H9 (cell line): ENCODE results near the gene SAA1. TPM values are rescaled to one million over a fixed set of nuclear protein-coding genes. Genes with fewer than 3 reads are reported as not detected.
"Not testable (repeated sequence)": the region's sequence is repeated elsewhere in the genome, so short reads cannot be mapped to it uniquely, and the experiment has no call there.

Experiments used
- DNase-seq: peaks from one replicate; pipeline ENCODE4 v3.0.0-alpha.2; 2017
- H2AFZ ChIP-seq: one replicate; pipeline ENCODE4 v1.6.1; 2013; ENCODE audit warnings: mild to moderate bottlenecking, low read length, control low read depth, moderate library complexity
- H2AK5ac ChIP-seq: 2 replicates; pipeline ENCODE4 v1.6.1; 2013; ENCODE audit warnings: low read length, control low read depth, mixed read lengths; ENCODE audit not compliant: insufficient read length
- H2BK120ac ChIP-seq: one replicate; pipeline ENCODE4 v1.6.1; 2013; ENCODE audit warnings: low read depth, mild to moderate bottlenecking, low read length, control low read depth, inconsistent platforms; ENCODE audit not compliant: poor library complexity, severe bottlenecking
- H2BK12ac ChIP-seq: 2 replicates; pipeline ENCODE4 v1.6.1; 2013; ENCODE audit warnings: low read length, control low read depth, mixed read lengths, low read depth; ENCODE audit not compliant: insufficient read length
- H2BK15ac ChIP-seq: 2 replicates; pipeline ENCODE4 v1.6.1; 2013; ENCODE audit warnings: low read depth, low read length, control low read depth
- H2BK20ac ChIP-seq: one replicate; pipeline ENCODE4 v1.6.1; 2013; ENCODE audit warnings: low read depth, mild to moderate bottlenecking, low read length, control low read depth, inconsistent platforms; ENCODE audit not compliant: poor library complexity, severe bottlenecking
- H2BK5ac ChIP-seq: 2 replicates; pipeline ENCODE4 v1.6.1; 2013; ENCODE audit warnings: low read length, control low read depth, mixed read lengths; ENCODE audit not compliant: insufficient read length
- H3K14ac ChIP-seq: 2 replicates; pipeline ENCODE4 v1.6.1; 2013; ENCODE audit warnings: low read length, control low read depth; ENCODE audit not compliant: insufficient read depth
- H3K18ac ChIP-seq: 2 replicates; pipeline ENCODE4 v1.6.1; 2013; ENCODE audit warnings: low read depth, mild to moderate bottlenecking, mixed read lengths, low read length, control low read depth; ENCODE audit not compliant: insufficient read length
- H3K23ac ChIP-seq: 2 replicates; pipeline ENCODE4 v1.6.1; 2013; ENCODE audit warnings: low read length, control low read depth, mixed read lengths, low read depth; ENCODE audit not compliant: insufficient read length
- H3K23me2 ChIP-seq: 2 replicates; pipeline ENCODE4 v1.6.1; 2013; ENCODE audit warnings: low read depth, mild to moderate bottlenecking, mixed read lengths, low read length, control low read depth; ENCODE audit not compliant: insufficient read length, poor library complexity, severe bottlenecking
- H3K27ac ChIP-seq: 2 replicates; pipeline ENCODE4 v1.5.1; 2013; ENCODE audit warnings: low read length, control low read depth, mixed read lengths, low read depth; ENCODE audit not compliant: insufficient read length
- H3K27me3 ChIP-seq: 2 replicates; pipeline ENCODE4 v1.6.1; 2013; ENCODE audit warnings: low read length, control low read depth, inconsistent platforms; ENCODE audit not compliant: insufficient read depth
- H3K4ac ChIP-seq: 2 replicates; pipeline ENCODE4 v1.6.1; 2013; ENCODE audit warnings: low read depth, mild to moderate bottlenecking, control low read depth, inconsistent platforms, low read length, moderate library complexity
- H3K4me1 ChIP-seq: 2 replicates; pipeline ENCODE4 v1.6.1; 2013; ENCODE audit warnings: low read length, control low read depth, inconsistent platforms; ENCODE audit not compliant: insufficient read depth
- H3K4me2 ChIP-seq: 2 replicates; pipeline ENCODE4 v1.6.1; 2013; ENCODE audit warnings: low read length, control low read depth, mixed read lengths; ENCODE audit not compliant: insufficient read length, insufficient read depth
- H3K56ac ChIP-seq: 2 replicates; pipeline ENCODE4 v1.6.1; 2013; ENCODE audit warnings: low read depth, mild to moderate bottlenecking, mixed read lengths, low read length, control low read depth; ENCODE audit not compliant: insufficient read length
- H3K79me1 ChIP-seq: 2 replicates; pipeline ENCODE4 v1.6.1; 2013; ENCODE audit warnings: low read depth, mild to moderate bottlenecking, moderate library complexity, low read length, control low read depth, inconsistent platforms; ENCODE audit not compliant: insufficient read depth, poor library complexity, severe bottlenecking
- H3K79me2 ChIP-seq: 2 replicates; pipeline ENCODE4 v1.6.1; 2013; ENCODE audit warnings: low read length, control low read depth, inconsistent platforms; ENCODE audit not compliant: insufficient read depth
- H3K9ac ChIP-seq: 2 replicates; pipeline ENCODE4 v1.6.1; 2013; ENCODE audit warnings: low read length, control low read depth, mixed read lengths; ENCODE audit not compliant: insufficient read length; ENCODE audit errors: extremely low read depth
- H3K9me3 ChIP-seq: one replicate; pipeline ENCODE4 v1.6.1; 2013; ENCODE audit warnings: low read depth, low read length, inconsistent platforms; ENCODE audit not compliant: control insufficient read depth
- H3T11ph ChIP-seq: one replicate; pipeline ENCODE4 v1.6.1; 2013; ENCODE audit warnings: mild to moderate bottlenecking, low read length, control low read depth, inconsistent platforms
- H4K20me1 ChIP-seq: one replicate; pipeline ENCODE4 v1.6.1; 2013; ENCODE audit not compliant: control insufficient read depth, insufficient read length, insufficient read depth
- H4K5ac ChIP-seq: 2 replicates; pipeline ENCODE4 v1.6.1; 2013; ENCODE audit warnings: low read depth, mild to moderate bottlenecking, mixed read lengths, low read length, control low read depth; ENCODE audit not compliant: insufficient read length
- H4K8ac ChIP-seq: replicated peaks from 2 replicates; pipeline ENCODE4 v1.6.1; 2013; ENCODE audit warnings: low read length, control low read depth, mixed read lengths, low read depth; ENCODE audit not compliant: insufficient read length
- H4K91ac ChIP-seq: 2 replicates; pipeline ENCODE4 v1.6.1; 2013; ENCODE audit warnings: low read depth, mild to moderate bottlenecking, moderate library complexity, mixed read lengths, low read length, control low read depth; ENCODE audit not compliant: insufficient read length
- H3K27ac Mint-ChIP-seq, 3 experiments: 2 replicates in 2 of 3; 3 replicates in 1 of 3; pipeline ENCODE4 v1.8.0; 2020 to 2021; ENCODE audit warnings: mixed read lengths in 3 of 3, mild to moderate bottlenecking in 1 of 3, moderate library complexity in 1 of 3
- H3K27me3 Mint-ChIP-seq: 2 replicates; pipeline ENCODE4 v1.8.0; 2021; ENCODE audit warnings: low read depth, mild to moderate bottlenecking, moderate library complexity, mixed read lengths
- H3K36me3 Mint-ChIP-seq, 3 experiments: 2 replicates in 2 of 3; 3 replicates in 1 of 3; pipeline ENCODE4 v1.8.0; 2020 to 2021; ENCODE audit warnings: low read depth in 3 of 3, mixed read lengths in 3 of 3; ENCODE audit not compliant: insufficient read depth in 1 of 3
- H3K4me1 Mint-ChIP-seq, 2 experiments: 2 replicates each; pipeline ENCODE4 v1.8.0; 2020; ENCODE audit warnings: mixed read lengths in 2 of 2
- H3K4me3 Mint-ChIP-seq, 2 experiments: 2 replicates in 1 of 2; 3 replicates in 1 of 2; pipeline ENCODE4 v1.8.0; 2020 to 2021; ENCODE audit warnings: mild to moderate bottlenecking in 2 of 2, mixed read lengths in 2 of 2, moderate library complexity in 1 of 2
- H3K9me3 Mint-ChIP-seq, 2 experiments: 2 replicates in 1 of 2; 3 replicates in 1 of 2; pipeline ENCODE4 v1.8.0; 2020; ENCODE audit warnings: mild to moderate bottlenecking in 2 of 2, mixed read lengths in 2 of 2, moderate library complexity in 1 of 2
- WGBS: extraction: QIAGEN DNeasy Blood & Tissue Kit; methylation state at CpG from one replicate; pipeline ENCODE4 v1.1.7; 2013; ENCODE audit warnings: missing lambda C conversion rate, low lambda C conversion rate, mixed read lengths; ENCODE audit not compliant: insufficient read length; ENCODE audit errors: extremely low coverage; 5-methylcytosine and 5-hydroxymethylcytosine counted together
- total RNA-seq: library from RNA; stranded (reverse); gene quantifications from 2 replicates; pipeline ENCODE4 v1.2.1, GENCODE V29; 2021
- TF ChIP-seq, protein P1 (sequence below): fragments of 200-600 bp; sonication (generic); conservative IDR thresholded peaks from 3 replicates; pipeline ENCODE4 v1.8.0; 2021; ENCODE audit warnings: antibody characterized with exemption, mild to moderate bottlenecking

The SAA1 gene
- total RNA-seq, 1 experiment from 2014 or later, result not detected

DNA sequence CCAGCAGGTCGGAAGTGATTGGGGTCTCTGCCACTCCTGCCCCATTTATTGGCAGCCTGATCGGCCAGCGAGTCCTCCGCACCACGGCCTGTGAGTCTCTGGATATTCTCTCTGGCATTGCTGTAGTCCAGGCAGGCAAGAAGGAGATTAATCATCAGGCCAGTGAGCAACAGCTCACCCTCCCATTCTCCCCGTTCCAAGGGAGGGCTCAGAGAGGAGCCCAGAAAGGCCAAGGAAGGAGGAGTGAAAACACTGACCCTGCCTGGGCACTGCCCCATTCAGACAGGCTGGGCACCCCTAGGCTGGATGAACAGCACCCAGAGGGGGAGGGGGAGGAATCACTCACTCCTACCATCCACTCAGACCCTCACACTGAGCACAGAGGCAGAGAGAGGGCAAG, 20.7 kb upstream of the SAA1 start:
- Mint-ChIP-seq H3K4me3 (no peak overlapping the region), H3K36me3 (peaks cover 0 to 4% (median 0%) of the 10 kb centered on the region in 3 experiments; a peak in 1 of 7 replicates), H3K27me3 (peaks cover 3% of the 10 kb centered on the region), H3K4me1 (peaks cover 0 to 2% of the 10 kb centered on the region in 2 experiments; a peak in 1 of 4 replicates), H3K27ac (no peak overlapping the region), H3K9me3 (peaks cover 6 to 13% of the 10 kb centered on the region in 2 experiments)
- no peak overlapping the region for H3K9ac ChIP-seq
- H2AFZ ChIP-seq, result no peak overlapping the region
- H2BK120ac ChIP-seq, result no peak overlapping the region
- no peaks in the 10 kb centered on the region for H4K20me1 ChIP-seq
- no peaks in the 10 kb centered on the region for H3K4me1 ChIP-seq
- H3T11ph ChIP-seq, result no peak overlapping the region
- no peak overlapping the region for H3K56ac ChIP-seq
- no peaks in the 10 kb centered on the region for H3K27me3 ChIP-seq
- H2BK5ac ChIP-seq, result no peak overlapping the region
- H4K8ac ChIP-seq, result no peak overlapping the region
- no peak overlapping the region for H2AK5ac ChIP-seq
- no peak overlapping the region for H3K4me2 ChIP-seq
- no peak overlapping the region for H2BK15ac ChIP-seq
- H3K79me1 ChIP-seq, result no peaks in the 10 kb centered on the region
- no peak overlapping the region for H4K5ac ChIP-seq
- H3K23ac ChIP-seq, result no peak overlapping the region
- H2BK20ac ChIP-seq, result no peak overlapping the region
- no peak overlapping the region for H3K18ac ChIP-seq
- no peak for DNase-seq
- no peak overlapping the region for H3K27ac ChIP-seq
- no peak overlapping the region for H4K91ac ChIP-seq
- no peak overlapping the region for H3K4ac ChIP-seq
- H3K79me2 ChIP-seq, result no peaks in the 10 kb centered on the region
- no peaks in the 10 kb centered on the region for H3K9me3 ChIP-seq
- TF ChIP-seq, protein P1, sequence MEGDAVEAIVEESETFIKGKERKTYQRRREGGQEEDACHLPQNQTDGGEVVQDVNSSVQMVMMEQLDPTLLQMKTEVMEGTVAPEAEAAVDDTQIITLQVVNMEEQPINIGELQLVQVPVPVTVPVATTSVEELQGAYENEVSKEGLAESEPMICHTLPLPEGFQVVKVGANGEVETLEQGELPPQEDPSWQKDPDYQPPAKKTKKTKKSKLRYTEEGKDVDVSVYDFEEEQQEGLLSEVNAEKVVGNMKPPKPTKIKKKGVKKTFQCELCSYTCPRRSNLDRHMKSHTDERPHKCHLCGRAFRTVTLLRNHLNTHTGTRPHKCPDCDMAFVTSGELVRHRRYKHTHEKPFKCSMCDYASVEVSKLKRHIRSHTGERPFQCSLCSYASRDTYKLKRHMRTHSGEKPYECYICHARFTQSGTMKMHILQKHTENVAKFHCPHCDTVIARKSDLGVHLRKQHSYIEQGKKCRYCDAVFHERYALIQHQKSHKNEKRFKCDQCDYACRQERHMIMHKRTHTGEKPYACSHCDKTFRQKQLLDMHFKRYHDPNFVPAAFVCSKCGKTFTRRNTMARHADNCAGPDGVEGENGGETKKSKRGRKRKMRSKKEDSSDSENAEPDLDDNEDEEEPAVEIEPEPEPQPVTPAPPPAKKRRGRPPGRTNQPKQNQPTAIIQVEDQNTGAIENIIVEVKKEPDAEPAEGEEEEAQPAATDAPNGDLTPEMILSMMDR, result no peak
- no CpG with 5 or more reads among the region's 6 CpGs for WGBS
- no peaks in the 10 kb centered on the region for H3K23me2 ChIP-seq
- H2BK12ac ChIP-seq, result no peak overlapping the region
- H3K14ac ChIP-seq, result no peak overlapping the region

DNA sequence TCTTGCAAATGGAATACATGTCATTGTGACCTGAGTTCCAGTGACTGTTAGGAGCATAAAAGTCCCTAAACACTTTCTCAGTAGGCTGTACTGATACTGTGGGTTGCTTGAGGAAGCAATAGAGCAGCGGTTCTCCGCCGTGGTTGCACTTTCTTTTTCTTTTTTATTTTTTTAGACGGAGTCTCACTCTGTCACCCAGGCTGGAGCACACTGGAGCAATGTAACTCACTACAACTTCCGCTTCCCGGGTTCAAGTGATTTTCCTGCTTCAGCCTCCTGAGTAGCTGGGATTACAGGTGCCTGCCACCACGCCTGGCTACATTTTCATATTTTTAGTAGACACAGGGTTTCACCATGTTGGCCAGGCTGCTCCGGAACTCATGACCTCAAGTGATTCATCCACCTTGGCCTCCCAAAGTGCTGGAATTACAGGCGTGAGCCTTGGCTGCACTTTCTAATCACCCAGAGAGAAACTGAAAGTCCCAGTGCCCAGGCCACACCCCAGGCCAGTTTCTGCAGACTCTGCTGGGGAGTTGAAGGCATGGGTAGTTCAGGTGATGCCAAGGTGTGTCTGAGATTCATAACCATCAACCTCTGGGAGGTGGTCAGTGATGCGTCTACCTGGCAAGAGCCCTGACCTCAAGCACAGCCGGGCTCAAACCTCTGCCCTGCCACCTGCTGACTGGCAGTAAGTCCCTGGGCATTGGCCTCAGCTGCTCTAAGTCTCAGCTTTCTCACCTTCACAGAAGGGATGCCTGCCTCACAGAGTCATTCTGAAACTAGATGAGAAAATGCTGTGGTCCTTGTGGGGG, 19.5 kb upstream of the SAA1 start:
- not testable (repeated sequence) for H3K4me3 Mint-ChIP-seq, H4K5ac ChIP-seq, H3K4me1 ChIP-seq, H3K4ac ChIP-seq, H2BK5ac ChIP-seq, H2BK120ac ChIP-seq, H3K36me3 Mint-ChIP-seq, H4K8ac ChIP-seq, H3K56ac ChIP-seq, H3K18ac ChIP-seq, H3T11ph ChIP-seq, H4K91ac ChIP-seq, H3K4me1 Mint-ChIP-seq, DNase-seq, H3K27ac Mint-ChIP-seq, H3K27me3 Mint-ChIP-seq, H3K23ac ChIP-seq, H4K20me1 ChIP-seq, H3K27ac ChIP-seq, H2BK15ac ChIP-seq, H2AK5ac ChIP-seq, H3K14ac ChIP-seq, H2AFZ ChIP-seq, H3K79me2 ChIP-seq, H3K9ac ChIP-seq, H3K4me2 ChIP-seq, H3K9me3 ChIP-seq, H2BK12ac ChIP-seq, H3K79me1 ChIP-seq, H3K27me3 ChIP-seq, H2BK20ac ChIP-seq, H3K23me2 ChIP-seq
- H3K9me3 Mint-ChIP-seq, result peaks cover 6 to 13% of the 10 kb centered on the region in 2 experiments
- WGBS, result no CpG with 5 or more reads among the region's 11 CpGs
